Keratinocyte (primary cell): Measurements from ENCODE around the gene MKLN1. TPM values are rescaled to one million over a fixed set of nuclear protein-coding genes. Genes with fewer than 3 reads are reported as not detected.

ENCODE experiments used
- DNase-seq: peaks from one replicate; pipeline ENCODE4 v3.0.0-alpha.2; 2011; ENCODE audit warnings: low read depth, missing footprints, low spot score
- FAIRE-seq: peaks from 2 replicates; lab custom pipeline; 2011; peaks lifted over from hg19 to GRCh38; lab: Jason Lieb, UNC
- H2AFZ ChIP-seq: 2 replicates; pipeline ENCODE4 v1.6.0; 2012; ENCODE audit warnings: low read length, control low read depth, inconsistent platforms; ENCODE audit not compliant: control insufficient read depth
- H3K27ac ChIP-seq: 2 replicates; pipeline ENCODE4 v1.5.1; 2011; ENCODE audit warnings: low read length; ENCODE audit not compliant: control insufficient read depth, insufficient read depth
- H3K27me3 ChIP-seq: 3 replicates; pipeline ENCODE4 v1.6.0; 2011; ENCODE audit warnings: low read length; ENCODE audit not compliant: control insufficient read depth, insufficient read depth; ENCODE audit errors: extremely low read depth
- H3K36me3 ChIP-seq, 2 experiments: 2 replicates in 1 of 2; 3 replicates in 1 of 2; pipeline ENCODE4 v1.5.1; 2011; ENCODE audit warnings: low read length in 2 of 2, mild to moderate bottlenecking in 1 of 2; ENCODE audit not compliant: control insufficient read depth in 2 of 2, insufficient read depth in 2 of 2; ENCODE audit errors: extremely low read depth in 1 of 2
- H3K4me1 ChIP-seq: 3 replicates; pipeline ENCODE4 v1.5.1; 2011; ENCODE audit warnings: low read length; ENCODE audit not compliant: control insufficient read depth, insufficient read depth; ENCODE audit errors: extremely low read depth
- H3K4me2 ChIP-seq: 3 replicates; pipeline ENCODE4 v1.6.0; 2011; ENCODE audit warnings: low read depth, low read length; ENCODE audit not compliant: control insufficient read depth, insufficient read depth; ENCODE audit errors: extremely low read depth
- H3K4me3 ChIP-seq, 3 experiments: fragments of 200-600 bp in 1 of 3; sonication (generic) in 1 of 3; 2 replicates in 2 of 3; 3 replicates in 1 of 3; pipeline ENCODE4 v1.5.1; 2011 to 2016; ENCODE audit warnings: low read length in 3 of 3, mild to moderate bottlenecking in 3 of 3, control low read depth in 2 of 3, inconsistent platforms in 1 of 3, low read depth in 1 of 3, mixed read lengths in 1 of 3, mixed run types in 1 of 3, moderate library complexity in 1 of 3; ENCODE audit not compliant: control insufficient read depth in 2 of 3, insufficient read depth in 2 of 3; ENCODE audit errors: extremely low read depth in 1 of 3
- H3K79me2 ChIP-seq: 2 replicates; pipeline ENCODE4 v1.6.0; 2012; ENCODE audit warnings: low read length; ENCODE audit not compliant: control insufficient read depth, insufficient read depth
- H3K9ac ChIP-seq: 3 replicates; pipeline ENCODE4 v1.6.0; 2011; ENCODE audit warnings: low read length; ENCODE audit not compliant: control insufficient read depth, insufficient read depth; ENCODE audit errors: extremely low read depth
- H3K9me1 ChIP-seq: 3 replicates; pipeline ENCODE4 v1.6.0; 2011; ENCODE audit warnings: low read length; ENCODE audit not compliant: control insufficient read depth, insufficient read depth; ENCODE audit errors: extremely low read depth
- H3K9me3 ChIP-seq: 2 replicates; pipeline ENCODE4 v1.5.1; 2012; ENCODE audit warnings: low read depth, low read length; ENCODE audit not compliant: control insufficient read depth
- H4K20me1 ChIP-seq: 3 replicates; pipeline ENCODE4 v1.6.0; 2011; ENCODE audit warnings: low read length; ENCODE audit not compliant: control insufficient read depth, insufficient read depth; ENCODE audit errors: extremely low read depth
- EZH2 ChIP-seq: IDR thresholded peaks from one replicate; pipeline ENCODE4 v1.6.1; 2012; ENCODE audit warnings: inconsistent platforms, mild to moderate bottlenecking, low read length, moderate library complexity
- dilution Hi-C: fragments of 300-500 bp; cut with MboI; formaldehyde crosslinking; loops from one replicate; pipeline ENCODE4 v1.7.0; 2020; ENCODE audit warnings: low sequenced_read_pairs; ENCODE audit not compliant: extremely low pct_ligation_motif_present
- polyA plus RNA-seq, 5 experiments: library from polyadenylated mRNA; depleted of rRNA in 3 of 5; stranded (reverse) in 3 of 5; stranded (forward) in 1 of 5; unstranded in 1 of 5; fragments of >200 nt; gene quantifications; 1 replicate in 1 of 5; 2 replicates in 3 of 5; 3 replicates in 1 of 5; pipeline versions ENCODE4 v1.2.1 to v1.2.3, GENCODE V29; 2011 to 2012; ENCODE audit warnings: missing spikeins in 2 of 5, low read depth in 1 of 5, low replicate concordance in 1 of 5
- TF ChIP-seq, protein P1 (sequence below), 3 experiments: IDR thresholded peaks in 1 of 3; conservative IDR thresholded peaks in 1 of 3; optimal IDR thresholded peaks in 1 of 3; 2 replicates in 2 of 3; 3 replicates in 1 of 3; pipeline versions ENCODE3 to v1.5.1; 2011; ENCODE audit warnings: low read length in 3 of 3, mild to moderate bottlenecking in 3 of 3, moderate library complexity in 2 of 3, control low read depth in 1 of 3, inconsistent platforms in 1 of 3; ENCODE audit not compliant: insufficient read depth in 2 of 3; ENCODE audit errors: extremely low read depth in 1 of 3

MKLN1 gene
- polyA plus RNA-seq, 1 donor (not counting 4 experiments of a cell fraction or from before 2014, with no cell fraction given) = 43.8 TPM

DNA sequence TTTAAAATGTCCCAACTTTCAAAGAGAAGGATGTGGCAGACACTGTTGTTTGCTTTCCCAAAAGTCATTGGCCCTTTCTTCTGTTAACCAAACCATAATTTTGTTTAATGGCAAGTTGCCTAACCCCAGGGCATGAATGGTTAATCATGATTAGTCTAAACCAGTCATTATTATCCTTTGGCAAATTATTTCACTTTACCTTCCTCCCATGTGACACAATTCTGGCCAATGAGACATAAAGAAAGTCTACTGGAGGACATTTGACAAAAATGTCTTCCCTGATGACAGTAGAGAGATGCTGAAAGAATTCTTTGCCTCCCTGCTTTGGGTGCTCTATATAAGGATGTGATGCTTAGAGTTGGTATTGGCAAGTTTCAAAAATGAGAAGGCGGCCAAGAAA, 126.8 kb downstream of the MKLN1 start:
- Histone ChIP-seq H3K9ac (no peak overlapping the region), H3K9me1 (no peaks in the 10 kb centered on the region), H4K20me1 (no peaks in the 10 kb centered on the region), H3K4me1 (peaks cover 7% of the 10 kb centered on the region), H2AFZ (no peak overlapping the region), H3K9me3 (no peaks in the 10 kb centered on the region), H3K79me2 (no peaks in the 10 kb centered on the region), H3K4me3 (no peak overlapping the region), H3K4me2 (no peak overlapping the region), H3K36me3 (no peaks in the 10 kb centered on the region), H3K27ac (no peak overlapping the region), H3K27me3 (no peaks in the 10 kb centered on the region)
- no peak for TF ChIP-seq EZH2
- TF ChIP-seq, protein P1, sequence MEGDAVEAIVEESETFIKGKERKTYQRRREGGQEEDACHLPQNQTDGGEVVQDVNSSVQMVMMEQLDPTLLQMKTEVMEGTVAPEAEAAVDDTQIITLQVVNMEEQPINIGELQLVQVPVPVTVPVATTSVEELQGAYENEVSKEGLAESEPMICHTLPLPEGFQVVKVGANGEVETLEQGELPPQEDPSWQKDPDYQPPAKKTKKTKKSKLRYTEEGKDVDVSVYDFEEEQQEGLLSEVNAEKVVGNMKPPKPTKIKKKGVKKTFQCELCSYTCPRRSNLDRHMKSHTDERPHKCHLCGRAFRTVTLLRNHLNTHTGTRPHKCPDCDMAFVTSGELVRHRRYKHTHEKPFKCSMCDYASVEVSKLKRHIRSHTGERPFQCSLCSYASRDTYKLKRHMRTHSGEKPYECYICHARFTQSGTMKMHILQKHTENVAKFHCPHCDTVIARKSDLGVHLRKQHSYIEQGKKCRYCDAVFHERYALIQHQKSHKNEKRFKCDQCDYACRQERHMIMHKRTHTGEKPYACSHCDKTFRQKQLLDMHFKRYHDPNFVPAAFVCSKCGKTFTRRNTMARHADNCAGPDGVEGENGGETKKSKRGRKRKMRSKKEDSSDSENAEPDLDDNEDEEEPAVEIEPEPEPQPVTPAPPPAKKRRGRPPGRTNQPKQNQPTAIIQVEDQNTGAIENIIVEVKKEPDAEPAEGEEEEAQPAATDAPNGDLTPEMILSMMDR (optimal IDR thresholded peaks at IDR 0.05 in 1 of 3, IDR thresholded peaks at IDR 0.05 in 1 of 3, conservative IDR thresholded peaks at IDR 0.05 in 1 of 3; ENCODE audit: extremely low read depth in 1 of 3, insufficient read depth in 2 of 3, low read length in 3 of 3) = no peak
- DNase-seq (no peak), FAIRE-seq (no peak)
- dilution Hi-C loops = no loop called here

DNA sequence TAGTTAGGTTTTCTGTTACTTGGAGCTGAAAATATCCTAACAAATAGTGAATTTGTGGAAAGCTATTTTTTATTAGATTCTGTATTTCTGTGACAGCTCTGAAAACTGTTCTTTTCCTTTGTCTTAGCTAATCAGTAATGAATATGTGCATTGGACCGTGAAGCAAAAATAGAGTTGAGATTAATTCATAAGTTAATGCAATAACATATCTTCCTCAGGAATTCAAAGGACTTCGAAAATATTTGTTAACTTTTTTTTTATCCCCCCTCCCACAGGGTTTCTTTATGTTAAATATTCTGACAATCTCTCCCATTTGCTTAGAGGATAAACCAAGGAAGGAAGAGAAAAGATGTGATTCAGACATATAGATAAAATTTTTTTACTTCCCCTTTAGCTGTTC, 127.3 kb downstream of the MKLN1 start:
- Histone ChIP-seq H3K4me1 (peaks cover 7% of the 10 kb centered on the region), H3K9ac (no peak overlapping the region), H3K27ac (no peak overlapping the region), H3K4me3 (no peak overlapping the region), H4K20me1 (no peaks in the 10 kb centered on the region), H3K79me2 (no peaks in the 10 kb centered on the region), H2AFZ (no peak overlapping the region), H3K9me1 (no peaks in the 10 kb centered on the region), H3K9me3 (no peaks in the 10 kb centered on the region), H3K4me2 (no peak overlapping the region), H3K36me3 (no peaks in the 10 kb centered on the region), H3K27me3 (no peaks in the 10 kb centered on the region)
- no peak for TF ChIP-seq EZH2
- TF ChIP-seq, protein P1 (optimal IDR thresholded peaks at IDR 0.05 in 1 of 3, IDR thresholded peaks at IDR 0.05 in 1 of 3, conservative IDR thresholded peaks at IDR 0.05 in 1 of 3; ENCODE audit: extremely low read depth in 1 of 3, insufficient read depth in 2 of 3, low read length in 3 of 3) = no peak
- FAIRE-seq (no peak), DNase-seq (no peak)
- dilution Hi-C loops = no loop called here
